Neural crest cell (in vitro differentiated cells): ENCODE results near the gene HLF. TPM values are rescaled to one million over a fixed set of nuclear protein-coding genes. Genes with fewer than 3 reads are reported as not detected.

Source experiments
- DNase-seq: peaks from one replicate; pipeline ENCODE4 v3.0.0; 2021; ENCODE audit warnings: low read depth, mixed read lengths, low spot score
- H3K27ac Mint-ChIP-seq: one replicate; pipeline ENCODE4 v1.8.0; 2021; ENCODE audit warnings: mild to moderate bottlenecking, mixed read lengths; ENCODE audit not compliant: unreplicated experiment
- H3K27me3 Mint-ChIP-seq: 2 replicates; pipeline ENCODE4 v1.8.0; 2021; ENCODE audit warnings: low read depth, mild to moderate bottlenecking, mixed read lengths
- H3K36me3 Mint-ChIP-seq: 2 replicates; pipeline ENCODE4 v1.8.0; 2021; ENCODE audit warnings: low read depth, mild to moderate bottlenecking, mixed read lengths
- H3K4me1 Mint-ChIP-seq: 2 replicates; pipeline ENCODE4 v1.8.0; 2021; ENCODE audit warnings: mixed read lengths
- H3K4me3 Mint-ChIP-seq: one replicate; pipeline ENCODE4 v1.8.0; 2021; ENCODE audit warnings: mild to moderate bottlenecking, mixed read lengths
- H3K9me3 Mint-ChIP-seq: 2 replicates; pipeline ENCODE4 v1.8.0; 2021; ENCODE audit warnings: mixed read lengths
- total RNA-seq: library from RNA; stranded (reverse); gene quantifications from 2 replicates; pipeline ENCODE4 v1.2.1, GENCODE V29; 2021
- TF ChIP-seq, protein P1 (sequence below): fragments of 200-600 bp; sonication (generic); conservative IDR thresholded peaks from 2 replicates; pipeline ENCODE4 v1.5.0; 2021; ENCODE audit warnings: antibody characterized with exemption, mild to moderate bottlenecking

HLF gene
- total RNA-seq, 1 donor from 2014 or later = not detected

DNA sequence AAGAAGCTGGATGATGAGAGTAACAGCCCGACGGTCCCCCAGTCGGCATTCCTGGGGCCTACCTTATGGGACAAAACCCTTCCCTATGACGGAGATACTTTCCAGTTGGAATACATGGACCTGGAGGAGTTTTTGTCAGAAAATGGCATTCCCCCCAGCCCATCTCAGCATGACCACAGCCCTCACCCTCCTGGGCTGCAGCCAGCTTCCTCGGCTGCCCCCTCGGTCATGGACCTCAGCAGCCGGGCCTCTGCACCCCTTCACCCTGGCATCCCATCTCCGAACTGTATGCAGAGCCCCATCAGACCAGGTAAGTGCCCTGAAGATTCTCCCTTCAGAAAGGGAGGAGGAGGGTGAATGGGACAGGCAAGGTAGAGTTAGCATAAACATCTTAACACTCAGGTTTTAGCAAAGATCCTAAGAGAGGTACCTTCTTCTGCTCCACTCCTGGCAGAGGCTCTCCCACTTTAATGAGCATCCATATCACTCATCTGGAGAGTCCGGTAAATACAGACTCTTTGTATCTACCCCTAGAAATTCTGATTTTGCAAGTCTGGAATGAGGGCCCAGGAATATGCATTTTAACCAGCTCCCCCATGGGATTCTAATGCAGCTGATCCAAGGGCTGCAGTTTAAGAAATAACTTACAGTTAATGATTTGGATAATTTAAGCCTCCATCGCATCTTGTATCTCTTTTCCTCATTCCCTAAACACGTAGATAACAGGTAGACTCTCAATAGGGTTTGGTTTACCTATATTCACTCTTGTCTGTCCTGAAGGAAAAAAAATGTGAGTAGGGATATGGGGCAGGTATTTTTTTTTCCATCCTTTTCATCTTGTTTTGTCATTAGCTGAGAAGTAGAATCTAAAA, 3.3 kb downstream of the HLF start:
- Mint-ChIP-seq H3K4me1 (peaks cover 11% of the 10 kb centered on the region), H3K36me3 (no peaks in the 10 kb centered on the region), H3K27me3 (peaks cover 86% of the 10 kb centered on the region), H3K9me3 (no peaks in the 10 kb centered on the region), H3K27ac (no peak overlapping the region), H3K4me3 (no peak overlapping the region)
- TF ChIP-seq, protein P1, sequence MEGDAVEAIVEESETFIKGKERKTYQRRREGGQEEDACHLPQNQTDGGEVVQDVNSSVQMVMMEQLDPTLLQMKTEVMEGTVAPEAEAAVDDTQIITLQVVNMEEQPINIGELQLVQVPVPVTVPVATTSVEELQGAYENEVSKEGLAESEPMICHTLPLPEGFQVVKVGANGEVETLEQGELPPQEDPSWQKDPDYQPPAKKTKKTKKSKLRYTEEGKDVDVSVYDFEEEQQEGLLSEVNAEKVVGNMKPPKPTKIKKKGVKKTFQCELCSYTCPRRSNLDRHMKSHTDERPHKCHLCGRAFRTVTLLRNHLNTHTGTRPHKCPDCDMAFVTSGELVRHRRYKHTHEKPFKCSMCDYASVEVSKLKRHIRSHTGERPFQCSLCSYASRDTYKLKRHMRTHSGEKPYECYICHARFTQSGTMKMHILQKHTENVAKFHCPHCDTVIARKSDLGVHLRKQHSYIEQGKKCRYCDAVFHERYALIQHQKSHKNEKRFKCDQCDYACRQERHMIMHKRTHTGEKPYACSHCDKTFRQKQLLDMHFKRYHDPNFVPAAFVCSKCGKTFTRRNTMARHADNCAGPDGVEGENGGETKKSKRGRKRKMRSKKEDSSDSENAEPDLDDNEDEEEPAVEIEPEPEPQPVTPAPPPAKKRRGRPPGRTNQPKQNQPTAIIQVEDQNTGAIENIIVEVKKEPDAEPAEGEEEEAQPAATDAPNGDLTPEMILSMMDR = no peak
- no peak for DNase-seq

DNA sequence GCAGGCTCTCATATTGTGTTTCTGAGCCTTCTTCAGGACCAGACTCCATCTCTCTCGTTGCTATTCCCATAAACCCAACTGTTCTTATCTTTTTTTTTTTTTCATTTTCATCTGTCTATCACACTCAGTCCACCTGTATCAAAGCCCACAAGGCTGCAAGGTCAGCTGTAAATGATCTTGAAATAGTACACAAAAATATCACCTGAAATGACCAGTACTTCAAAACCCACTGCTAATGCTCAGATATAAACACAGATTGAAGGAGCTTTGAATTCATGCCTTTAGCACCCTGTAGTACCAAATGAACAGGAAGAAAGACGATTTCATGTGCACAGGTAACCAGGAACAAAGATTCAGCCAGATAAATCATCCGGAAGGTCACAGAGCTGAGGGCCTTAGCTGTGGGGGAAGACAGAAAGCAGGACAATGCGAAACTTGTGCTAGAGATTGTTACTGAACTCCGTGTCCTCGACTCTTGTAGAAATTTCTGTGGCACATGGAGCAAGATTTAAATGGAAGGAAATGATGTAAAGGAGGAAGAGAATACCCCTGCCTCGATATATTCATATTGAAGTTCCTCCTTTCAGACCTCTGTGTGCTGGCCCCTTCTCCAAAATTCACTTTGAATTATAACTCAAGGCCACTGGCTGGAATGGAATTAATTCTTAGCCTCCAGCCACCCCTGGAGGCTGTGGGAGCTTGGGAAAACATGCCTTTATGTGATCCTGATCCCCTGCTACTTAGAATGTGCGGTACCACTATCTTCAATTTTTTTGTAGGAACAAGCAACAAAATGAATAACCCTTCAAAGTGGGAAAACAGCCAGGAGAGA, 4.1 kb downstream of the HLF start:
- H3K36me3 Mint-ChIP-seq = no peaks in the 10 kb centered on the region
- no peak for DNase-seq
- no peaks in the 10 kb centered on the region for H3K9me3 Mint-ChIP-seq
- H3K27ac Mint-ChIP-seq = no peak overlapping the region
- H3K4me3 Mint-ChIP-seq = no peak overlapping the region
- peaks cover 7% of the 10 kb centered on the region for H3K4me1 Mint-ChIP-seq
- H3K27me3 Mint-ChIP-seq = peaks cover 78% of the 10 kb centered on the region
- TF ChIP-seq, protein P1 = no peak

DNA sequence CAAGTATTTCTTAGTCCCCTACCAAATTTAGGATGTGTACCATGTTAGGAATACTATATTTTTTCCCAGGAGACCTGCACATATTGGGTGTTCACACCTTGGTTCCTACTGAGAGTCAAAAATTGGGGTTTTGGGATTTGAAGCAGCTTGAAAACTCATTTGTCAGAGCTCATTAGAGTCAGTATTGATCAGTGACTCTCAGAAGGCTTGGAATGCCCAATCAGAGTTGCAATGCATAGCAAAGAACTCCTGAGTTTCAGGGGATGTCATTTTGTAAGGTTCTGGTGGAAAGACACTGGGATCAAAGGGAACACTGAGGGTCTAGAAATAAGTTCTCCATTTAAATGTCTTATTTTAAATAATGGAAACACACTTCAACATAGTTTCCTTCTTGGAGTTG, 5.1 kb downstream of the HLF start:
- Mint-ChIP-seq H3K27me3 (peaks cover 72% of the 10 kb centered on the region), H3K4me3 (no peak overlapping the region), H3K9me3 (no peaks in the 10 kb centered on the region), H3K36me3 (no peaks in the 10 kb centered on the region), H3K4me1 (no peaks in the 10 kb centered on the region), H3K27ac (no peak overlapping the region)
- no peak for DNase-seq
- TF ChIP-seq, protein P1 = no peak

DNA sequence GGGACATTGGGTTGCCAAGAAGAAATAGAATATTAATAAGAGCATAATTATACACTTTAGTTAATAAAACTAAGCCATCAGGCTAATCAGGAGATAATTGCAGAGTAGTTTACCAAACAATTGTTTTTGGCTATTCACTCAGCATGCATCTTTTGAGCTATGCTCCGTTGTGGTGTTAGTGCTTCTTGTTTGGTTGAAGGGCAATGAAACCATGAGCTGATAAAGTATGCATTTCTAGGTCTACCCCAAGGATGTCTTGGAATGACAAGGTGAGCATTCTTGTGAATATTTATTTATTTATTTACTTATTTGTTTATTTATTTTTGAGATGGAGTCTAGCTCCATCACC, 6.4 kb downstream of the HLF start:
- no peak overlapping the region for H3K4me3 Mint-ChIP-seq
- no peak overlapping the region for H3K27ac Mint-ChIP-seq
- H3K27me3 Mint-ChIP-seq = peaks cover 60% of the 10 kb centered on the region
- no peaks in the 10 kb centered on the region for H3K9me3 Mint-ChIP-seq
- no peaks in the 10 kb centered on the region for H3K4me1 Mint-ChIP-seq
- DNase-seq = no peak
- TF ChIP-seq, protein P1 = no peak
- H3K36me3 Mint-ChIP-seq = no peaks in the 10 kb centered on the region

DNA sequence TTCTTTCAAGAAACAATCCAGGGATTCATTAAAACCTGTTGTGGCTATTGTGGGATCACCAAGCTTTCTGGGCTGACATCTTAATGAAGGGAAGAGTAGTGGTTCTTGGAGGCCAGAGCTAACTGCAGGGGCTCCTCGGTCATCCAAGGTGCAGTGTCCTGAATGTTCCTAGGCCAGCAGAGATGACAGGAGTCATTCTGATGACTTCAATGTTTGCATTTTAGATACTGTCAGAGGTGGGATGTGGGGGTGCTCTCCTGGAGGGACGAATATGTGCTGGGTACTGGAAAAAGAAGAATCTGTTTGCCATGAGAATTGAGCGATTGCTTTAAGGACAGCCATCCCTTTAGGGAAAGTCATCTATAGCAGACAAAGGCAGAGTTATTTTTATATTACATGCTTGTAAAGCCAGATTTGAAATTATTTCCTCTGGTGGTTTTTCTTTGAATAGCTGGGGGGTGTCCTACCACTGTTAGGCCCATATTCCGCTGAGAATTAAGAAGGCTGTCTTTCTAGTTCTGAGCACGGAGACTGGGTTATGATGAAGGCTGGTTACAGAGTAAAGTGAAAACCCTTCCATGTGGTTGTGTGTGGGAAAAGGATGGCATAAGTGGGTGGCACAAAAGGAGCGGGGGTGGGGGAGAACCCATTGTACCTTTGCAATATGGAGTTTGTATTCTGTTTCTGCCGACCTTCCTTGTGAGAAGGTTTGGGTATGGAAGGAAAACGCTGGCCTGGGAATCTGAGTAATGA, 7.4 kb downstream of the HLF start:
- DNase-seq = no peak
- Mint-ChIP-seq H3K27me3 (peaks cover 51% of the 10 kb centered on the region), H3K36me3 (no peaks in the 10 kb centered on the region)

More for the DNA sequence above, 7.4 kb downstream of the HLF start:
- TF ChIP-seq, protein P1 = no peak
- no peaks in the 10 kb centered on the region for H3K9me3 Mint-ChIP-seq
- H3K4me1 Mint-ChIP-seq = no peaks in the 10 kb centered on the region
- no peak overlapping the region for H3K4me3 Mint-ChIP-seq
- H3K27ac Mint-ChIP-seq = no peak overlapping the region
